Measurements from ENCODE around the gene JAKMIP2.

DNA sequence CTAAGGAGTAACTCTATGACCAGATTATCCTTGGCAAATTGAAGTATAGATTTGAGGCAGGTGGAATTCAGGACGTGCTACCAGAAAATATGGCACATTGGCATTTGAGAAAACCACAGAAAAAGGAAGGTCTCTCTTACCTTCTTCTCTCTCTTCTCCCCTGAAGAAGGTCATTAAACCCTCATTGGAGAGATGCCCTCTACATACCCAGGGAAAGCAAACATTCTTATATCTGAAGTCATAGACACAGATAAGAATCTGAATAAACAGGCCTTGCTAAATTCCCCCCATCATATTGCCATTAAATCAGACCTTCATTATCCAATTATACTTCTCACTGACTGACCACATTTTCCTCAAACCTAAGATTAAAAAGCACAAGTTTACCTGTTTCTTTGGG is 31.2 kb upstream of the JAKMIP2 start:
- TF ChIP-seq, protein P1, sequence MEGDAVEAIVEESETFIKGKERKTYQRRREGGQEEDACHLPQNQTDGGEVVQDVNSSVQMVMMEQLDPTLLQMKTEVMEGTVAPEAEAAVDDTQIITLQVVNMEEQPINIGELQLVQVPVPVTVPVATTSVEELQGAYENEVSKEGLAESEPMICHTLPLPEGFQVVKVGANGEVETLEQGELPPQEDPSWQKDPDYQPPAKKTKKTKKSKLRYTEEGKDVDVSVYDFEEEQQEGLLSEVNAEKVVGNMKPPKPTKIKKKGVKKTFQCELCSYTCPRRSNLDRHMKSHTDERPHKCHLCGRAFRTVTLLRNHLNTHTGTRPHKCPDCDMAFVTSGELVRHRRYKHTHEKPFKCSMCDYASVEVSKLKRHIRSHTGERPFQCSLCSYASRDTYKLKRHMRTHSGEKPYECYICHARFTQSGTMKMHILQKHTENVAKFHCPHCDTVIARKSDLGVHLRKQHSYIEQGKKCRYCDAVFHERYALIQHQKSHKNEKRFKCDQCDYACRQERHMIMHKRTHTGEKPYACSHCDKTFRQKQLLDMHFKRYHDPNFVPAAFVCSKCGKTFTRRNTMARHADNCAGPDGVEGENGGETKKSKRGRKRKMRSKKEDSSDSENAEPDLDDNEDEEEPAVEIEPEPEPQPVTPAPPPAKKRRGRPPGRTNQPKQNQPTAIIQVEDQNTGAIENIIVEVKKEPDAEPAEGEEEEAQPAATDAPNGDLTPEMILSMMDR (IDR thresholded peaks at IDR 0.05; ENCODE audit: insufficient read depth, low read length) = no peak
- no peak for TF ChIP-seq POLR2AphosphoS5 (IDR thresholded peaks at IDR 0.05; ENCODE audit: low read depth)

Data from HL-60 (cell line).